Thoracic aorta (tissue), 2 donors: ENCODE measurements around the gene NADSYN1. TPM values are rescaled to one million over a fixed set of nuclear protein-coding genes. Genes with fewer than 3 reads are reported as not detected.

Experiments
- ATAC-seq: fragments of 150-250 bp; one replicate; pipeline ENCODE4 v1.8.0; 2017; ENCODE audit warnings: low read depth; ENCODE audit not compliant: insufficient number of reproducible peaks, low FRiP score
- DNase-seq: peaks from one replicate; pipeline ENCODE4 v3.0.0-alpha.2; 2020; ENCODE audit warnings: low spot score
- H3K27ac ChIP-seq, 2 donors: fragments of 200-600 bp; sonication (generic); 1 replicate in 1 of 2; 2 replicates in 1 of 2; pipeline ENCODE4 v1.5.1; 2016; ENCODE audit warnings: mild to moderate bottlenecking in 2 of 2, moderate library complexity in 2 of 2
- H3K27me3 ChIP-seq: fragments of 200-600 bp; sonication (generic); replicated peaks from 2 replicates; pipeline ENCODE4 v1.6.0; 2016; ENCODE audit warnings: mild to moderate bottlenecking; ENCODE audit not compliant: insufficient read depth
- H3K36me3 ChIP-seq: fragments of 200-600 bp; sonication (generic); one replicate; pipeline ENCODE4 v1.5.1; 2016
- H3K4me1 ChIP-seq, 2 donors: fragments of 200-600 bp; sonication (generic); 1 replicate in 1 of 2; 2 replicates in 1 of 2; pipeline versions ENCODE4 v1.5.1 to v1.6.0; 2016; ENCODE audit warnings: low read depth in 2 of 2, mild to moderate bottlenecking in 1 of 2; ENCODE audit not compliant: control insufficient read depth in 1 of 2
- H3K4me3 ChIP-seq: fragments of 200-600 bp; sonication (generic); 2 replicates; pipeline ENCODE4 v1.5.1; 2016; ENCODE audit warnings: mild to moderate bottlenecking
- H3K9me3 ChIP-seq: fragments of 200-600 bp; sonication (generic); 2 replicates; pipeline ENCODE4 v1.5.1; 2016
- total RNA-seq, 2 donors: library from RNA; depleted of rRNA; stranded (reverse); fragments of >200 nt; gene quantifications; one replicate each; pipeline versions ENCODE4 v1.1.0 to v1.2.3, GENCODE V29; 2016
- TF ChIP-seq, protein P1 (sequence below): fragments of 200-600 bp; sonication (generic); IDR thresholded peaks from one replicate; pipeline ENCODE4 v1.5.1; 2019; ENCODE audit warnings: antibody characterized with exemption

Gene NADSYN1
- total RNA-seq, 2 donors from 2014 or later = 68.0 to 112 TPM

DNA sequence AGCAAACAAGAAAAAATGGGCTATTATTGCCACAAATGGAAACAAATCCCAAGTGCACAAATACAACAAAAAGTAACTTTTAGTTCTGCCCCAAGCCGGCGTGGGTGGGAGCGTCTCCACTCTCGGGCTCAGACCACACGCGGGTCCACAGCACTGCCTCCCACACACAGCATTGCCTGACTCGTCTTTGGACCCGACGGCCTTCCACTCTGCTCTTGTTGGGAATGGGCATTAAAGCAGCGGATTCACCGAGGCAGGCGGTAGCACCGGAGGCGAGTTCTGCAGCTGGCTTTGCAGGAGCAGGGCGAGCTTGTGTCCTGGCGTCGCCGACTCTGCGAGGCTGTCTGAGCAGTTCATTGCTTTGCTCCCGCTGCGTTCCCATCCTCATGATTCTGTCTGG lies 23.0 kb downstream of the NADSYN1 start:
- Histone ChIP-seq H3K27me3 (no peaks in the 10 kb centered on the region), H3K4me3 (no peak overlapping the region), H3K4me1 (no peaks in the 10 kb centered on the region), H3K9me3 (no peaks in the 10 kb centered on the region), H3K27ac (no peak overlapping the region), H3K36me3 (peaks cover 73% of the 10 kb centered on the region)
- ATAC-seq (no peak), DNase-seq (no peak)
- TF ChIP-seq, protein P1, sequence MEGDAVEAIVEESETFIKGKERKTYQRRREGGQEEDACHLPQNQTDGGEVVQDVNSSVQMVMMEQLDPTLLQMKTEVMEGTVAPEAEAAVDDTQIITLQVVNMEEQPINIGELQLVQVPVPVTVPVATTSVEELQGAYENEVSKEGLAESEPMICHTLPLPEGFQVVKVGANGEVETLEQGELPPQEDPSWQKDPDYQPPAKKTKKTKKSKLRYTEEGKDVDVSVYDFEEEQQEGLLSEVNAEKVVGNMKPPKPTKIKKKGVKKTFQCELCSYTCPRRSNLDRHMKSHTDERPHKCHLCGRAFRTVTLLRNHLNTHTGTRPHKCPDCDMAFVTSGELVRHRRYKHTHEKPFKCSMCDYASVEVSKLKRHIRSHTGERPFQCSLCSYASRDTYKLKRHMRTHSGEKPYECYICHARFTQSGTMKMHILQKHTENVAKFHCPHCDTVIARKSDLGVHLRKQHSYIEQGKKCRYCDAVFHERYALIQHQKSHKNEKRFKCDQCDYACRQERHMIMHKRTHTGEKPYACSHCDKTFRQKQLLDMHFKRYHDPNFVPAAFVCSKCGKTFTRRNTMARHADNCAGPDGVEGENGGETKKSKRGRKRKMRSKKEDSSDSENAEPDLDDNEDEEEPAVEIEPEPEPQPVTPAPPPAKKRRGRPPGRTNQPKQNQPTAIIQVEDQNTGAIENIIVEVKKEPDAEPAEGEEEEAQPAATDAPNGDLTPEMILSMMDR = no peak

DNA sequence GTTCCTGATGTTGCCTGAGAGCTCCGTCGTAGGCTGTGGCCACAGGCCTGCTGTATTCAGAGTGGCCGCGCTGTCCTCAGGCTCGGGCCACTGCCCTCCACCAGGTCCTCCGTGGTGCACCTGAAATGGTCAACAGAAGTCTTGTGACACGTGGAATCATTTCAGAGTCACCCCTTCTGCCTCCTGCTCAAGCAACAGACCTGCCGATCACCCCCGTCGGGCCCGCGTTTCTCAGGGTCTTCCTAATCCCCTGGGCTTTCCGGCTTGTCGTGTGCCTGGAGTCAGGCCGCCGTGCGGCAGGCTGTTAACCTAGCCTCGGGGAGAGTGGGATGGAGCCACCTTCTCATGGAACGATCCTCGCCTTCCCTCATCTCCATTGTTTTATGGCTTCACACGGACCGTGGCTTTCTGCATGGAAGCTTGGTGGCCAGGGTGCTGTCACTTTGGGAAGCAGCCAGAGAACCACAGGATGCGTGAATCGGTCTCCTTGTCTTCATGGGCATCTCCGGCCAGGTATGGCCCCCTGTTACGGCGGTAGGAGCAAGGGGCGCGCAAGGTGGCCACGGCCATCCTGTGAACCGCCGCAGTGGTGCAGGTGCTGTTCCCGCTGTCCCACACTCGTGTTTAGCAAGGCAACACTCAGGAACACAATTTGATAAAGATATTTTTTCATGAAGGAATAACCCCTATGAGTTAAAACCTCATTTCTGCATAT lies 24.1 kb downstream of the NADSYN1 start:
- H3K9me3 ChIP-seq = no peaks in the 10 kb centered on the region
- H3K27me3 ChIP-seq = no peaks in the 10 kb centered on the region
- peaks cover 73% of the 10 kb centered on the region for H3K36me3 ChIP-seq
- no peak for ATAC-seq
- no peaks in the 10 kb centered on the region for H3K4me1 ChIP-seq
- H3K4me3 ChIP-seq = no peak overlapping the region
- H3K27ac ChIP-seq = no peak overlapping the region
- no peak for DNase-seq
- TF ChIP-seq, protein P1 = no peak

- H3K27me3 ChIP-seq = no peaks in the 10 kb centered on the region
- TF ChIP-seq, protein P1 = no peak
- H3K27ac ChIP-seq = no peak overlapping the region
- no peaks in the 10 kb centered on the region for H3K9me3 ChIP-seq
- ATAC-seq (no peak), DNase-seq (no peak)
- H3K4me1 ChIP-seq = no peaks in the 10 kb centered on the region
- H3K4me3 ChIP-seq = no peak overlapping the region
- peaks cover 68% of the 10 kb centered on the region for H3K36me3 ChIP-seq
Measured at GRCh38 chr11:71477641-71478527, 24.9 kb downstream of the NADSYN1 start.

DNA sequence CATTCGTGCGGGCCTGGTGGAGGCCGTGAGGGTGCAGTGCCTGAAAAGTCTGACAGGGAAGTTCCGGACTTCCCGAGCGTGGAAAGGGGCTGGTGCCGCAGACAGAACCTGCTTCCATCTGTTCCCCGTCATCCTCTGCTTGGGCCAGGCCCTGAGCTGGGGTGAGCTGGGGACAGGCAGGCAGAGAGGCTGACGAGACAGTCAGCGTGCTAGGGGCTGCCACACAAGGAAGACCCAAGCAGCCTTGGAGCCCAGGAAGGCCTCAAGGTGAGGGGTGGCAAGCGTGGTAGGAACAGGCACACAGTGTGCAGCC lies 25.5 kb downstream of the NADSYN1 start:
- Histone ChIP-seq H3K9me3 (no peaks in the 10 kb centered on the region), H3K4me3 (no peak overlapping the region), H3K4me1 (no peaks in the 10 kb centered on the region), H3K27me3 (no peaks in the 10 kb centered on the region), H3K27ac (no peak overlapping the region), H3K36me3 (peaks cover 68% of the 10 kb centered on the region)
- no peak for ATAC-seq
- TF ChIP-seq, protein P1 = no peak
- no peak for DNase-seq

- TF ChIP-seq, protein P1 = no peak
- H3K4me3 ChIP-seq = no peak overlapping the region
- no peaks in the 10 kb centered on the region for H3K27me3 ChIP-seq
- H3K4me1 ChIP-seq = no peaks in the 10 kb centered on the region
- no peaks in the 10 kb centered on the region for H3K9me3 ChIP-seq
- no peak for DNase-seq
- peaks cover 70% of the 10 kb centered on the region for H3K36me3 ChIP-seq
- ATAC-seq = no peak
- H3K27ac ChIP-seq = no peak overlapping the region
Measured at GRCh38 chr11:71481101-71481960, 28.3 kb downstream of the NADSYN1 start.
